ENCODE measurements around the gene SERPINI1.

The SERPINI1 gene, protein sequence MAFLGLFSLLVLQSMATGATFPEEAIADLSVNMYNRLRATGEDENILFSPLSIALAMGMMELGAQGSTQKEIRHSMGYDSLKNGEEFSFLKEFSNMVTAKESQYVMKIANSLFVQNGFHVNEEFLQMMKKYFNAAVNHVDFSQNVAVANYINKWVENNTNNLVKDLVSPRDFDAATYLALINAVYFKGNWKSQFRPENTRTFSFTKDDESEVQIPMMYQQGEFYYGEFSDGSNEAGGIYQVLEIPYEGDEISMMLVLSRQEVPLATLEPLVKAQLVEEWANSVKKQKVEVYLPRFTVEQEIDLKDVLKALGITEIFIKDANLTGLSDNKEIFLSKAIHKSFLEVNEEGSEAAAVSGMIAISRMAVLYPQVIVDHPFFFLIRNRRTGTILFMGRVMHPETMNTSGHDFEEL

DNA sequence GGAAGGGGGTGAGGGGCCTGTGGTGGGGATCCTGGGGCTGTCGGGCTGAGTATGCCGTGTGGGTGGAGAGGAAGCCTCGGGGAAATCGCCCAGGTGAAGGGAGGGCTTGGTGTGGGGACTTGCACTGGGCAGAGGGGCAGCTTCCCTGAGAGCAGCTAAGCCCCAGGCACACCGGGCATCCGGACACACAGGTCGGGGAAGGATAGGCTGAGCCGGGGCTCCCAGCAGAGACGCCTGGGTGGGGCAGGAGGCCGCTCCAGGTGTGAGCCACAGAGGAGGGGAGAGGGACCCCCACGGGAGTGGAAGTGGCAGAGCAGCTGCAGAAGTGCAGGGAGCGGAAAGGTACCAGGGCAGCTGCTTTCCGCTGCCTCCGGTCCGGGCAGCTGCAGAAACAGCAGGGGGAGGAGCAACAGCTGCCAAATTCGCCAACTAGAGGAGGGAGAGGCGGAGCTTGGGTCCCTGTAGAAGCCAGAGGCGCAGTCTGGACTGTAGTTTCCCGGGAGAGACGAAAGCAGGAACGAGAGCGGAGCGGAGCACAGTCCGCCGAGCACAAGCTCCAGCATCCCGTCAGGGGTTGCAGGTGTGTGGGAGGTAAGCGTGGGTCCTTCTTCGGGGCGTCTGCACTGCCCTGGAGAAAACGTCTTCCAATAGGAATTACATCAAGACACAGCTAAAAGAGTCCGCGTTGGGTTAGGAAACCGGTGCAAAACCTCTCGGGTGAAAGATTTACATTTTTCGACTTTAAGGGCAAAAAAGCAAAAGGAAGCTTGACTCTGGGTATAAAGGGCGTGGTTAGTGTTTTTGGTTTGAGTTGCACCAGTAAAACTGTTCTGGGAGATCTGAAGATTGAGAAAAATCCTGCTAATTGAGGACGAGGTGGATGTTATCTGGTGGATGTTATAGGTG is at the start of gene SERPINI1:
SERPINI1 (plus strand) TSS at position 489 of the 906 bp plus-strand sequence. CDS start 53,408 bp downstream, outside the sequence.
- DNase-seq (ENCODE audit: low read depth) = peak; percentile 67

DNA sequence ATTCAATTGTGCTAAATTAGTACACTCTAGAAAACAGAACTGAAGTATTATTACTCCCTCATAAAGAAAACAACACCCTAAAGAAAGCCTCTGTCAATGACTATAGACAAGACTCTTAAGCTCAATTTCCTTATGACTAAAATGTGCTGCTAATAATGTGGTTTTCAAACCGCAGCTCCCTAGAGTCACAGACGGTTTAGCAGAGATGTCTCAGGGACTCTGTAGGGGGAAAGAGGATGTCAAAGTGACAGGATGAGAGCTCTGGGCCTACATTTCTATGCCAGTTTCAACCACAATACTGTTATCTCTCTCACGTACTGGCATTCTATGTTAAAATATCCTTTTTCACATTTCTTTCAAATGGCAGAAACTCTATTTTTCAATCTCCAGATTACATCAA is 44.2 kb upstream of the SERPINI1 start:
- DNase-seq (ENCODE audit: low read depth) = peak; percentile 3

DNA sequence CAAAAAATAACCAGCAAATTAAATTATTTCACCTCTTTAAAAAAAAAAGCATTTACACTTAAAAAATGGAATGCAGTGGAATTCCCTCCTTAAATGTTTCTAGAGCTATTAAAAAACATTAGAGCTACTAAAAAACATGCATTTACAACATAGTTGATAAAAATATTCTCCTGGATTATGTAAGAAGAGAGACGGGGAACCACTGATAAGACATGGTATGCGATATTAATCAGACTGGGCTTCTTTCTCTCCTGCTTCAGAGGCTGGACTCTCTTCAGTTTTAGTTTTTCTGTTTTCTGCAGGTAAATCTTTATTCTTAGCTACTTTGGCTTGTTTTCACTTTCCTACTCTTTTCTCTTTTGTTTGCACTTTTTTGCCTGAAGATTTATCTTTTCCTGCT is 41.4 kb upstream of the SERPINI1 start:
- no peak for DNase-seq (ENCODE audit: low read depth)

DNA sequence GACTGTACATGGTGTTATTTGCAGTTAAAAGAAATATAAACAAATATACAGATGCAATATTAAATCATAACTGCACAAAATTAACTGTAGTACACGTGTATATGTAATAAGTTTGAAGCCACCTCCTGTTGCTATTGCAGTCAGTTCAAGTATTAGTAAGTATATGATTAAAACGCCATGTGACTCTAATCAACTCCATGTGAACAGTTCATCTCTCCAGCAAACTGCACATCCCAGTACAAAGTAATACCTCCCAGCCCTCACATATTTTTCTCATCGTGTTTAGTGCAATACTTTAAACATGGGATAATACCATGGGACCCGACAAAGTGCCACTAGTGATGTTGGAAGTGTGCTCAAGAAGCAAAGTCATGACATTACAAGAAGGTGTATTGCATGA is 35.5 kb upstream of the SERPINI1 start:
- no peak for DNase-seq (ENCODE audit: low read depth)

DNA sequence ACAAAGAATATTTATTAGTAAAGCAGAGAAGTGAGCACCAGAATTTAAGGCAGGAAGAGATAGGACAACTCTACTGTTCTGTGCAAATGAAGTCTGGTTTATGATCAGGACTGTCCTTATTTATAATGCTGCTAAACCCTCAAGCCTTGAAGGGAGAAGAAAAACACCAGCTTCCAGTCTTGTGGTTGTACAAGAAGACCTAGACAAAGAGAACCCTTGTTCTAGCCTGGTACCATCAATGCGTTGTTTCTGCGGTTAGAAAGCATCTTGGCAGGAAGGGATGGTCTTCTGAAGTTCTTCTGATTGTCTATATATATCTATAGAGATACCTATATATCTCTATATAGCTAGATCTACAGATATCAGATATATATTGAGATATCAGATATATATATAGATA is 34.6 kb upstream of the SERPINI1 start:
- no peak for DNase-seq (ENCODE audit: low read depth)

DNA sequence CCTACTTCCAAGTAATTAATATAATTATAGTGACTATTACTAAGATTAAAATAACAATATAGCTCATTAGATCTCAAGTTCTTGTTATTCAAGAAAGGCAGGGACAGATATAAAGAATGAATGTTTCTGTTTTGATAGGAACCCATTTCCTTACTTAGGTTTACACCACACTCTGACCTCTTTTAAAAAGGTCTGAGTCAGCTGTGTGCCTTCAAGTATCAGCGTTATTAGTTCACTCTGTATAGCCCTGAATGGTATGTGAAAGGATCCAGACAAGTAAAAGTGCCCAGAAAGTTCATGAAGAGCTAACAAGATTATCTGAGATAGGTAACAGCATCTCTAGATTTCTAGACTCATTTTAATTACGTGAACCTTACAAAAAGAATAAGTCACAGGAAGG is 29.7 kb upstream of the SERPINI1 start:
- no peak for DNase-seq (ENCODE audit: low read depth)

DNA sequence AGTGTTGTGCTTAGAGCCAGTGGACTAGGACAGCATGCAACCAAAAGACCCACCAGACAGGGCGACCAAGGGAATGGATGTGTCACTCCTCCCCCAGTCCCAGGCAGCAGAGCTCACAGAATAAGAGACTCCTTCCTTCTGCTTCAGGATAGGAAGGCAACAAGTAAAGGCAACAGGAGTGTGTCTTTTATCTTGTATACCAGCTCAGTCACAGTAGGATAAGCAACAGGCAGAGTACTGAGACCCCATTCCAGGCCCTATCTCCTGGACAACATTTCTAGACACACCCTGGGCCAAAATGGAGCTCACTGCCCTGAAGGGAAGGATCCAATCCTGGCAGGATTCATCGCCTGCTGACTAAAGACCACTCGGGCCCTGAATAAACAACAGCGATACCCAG is 25.8 kb upstream of the SERPINI1 start:
- DNase-seq (ENCODE audit: low read depth) = no peak

DNA sequence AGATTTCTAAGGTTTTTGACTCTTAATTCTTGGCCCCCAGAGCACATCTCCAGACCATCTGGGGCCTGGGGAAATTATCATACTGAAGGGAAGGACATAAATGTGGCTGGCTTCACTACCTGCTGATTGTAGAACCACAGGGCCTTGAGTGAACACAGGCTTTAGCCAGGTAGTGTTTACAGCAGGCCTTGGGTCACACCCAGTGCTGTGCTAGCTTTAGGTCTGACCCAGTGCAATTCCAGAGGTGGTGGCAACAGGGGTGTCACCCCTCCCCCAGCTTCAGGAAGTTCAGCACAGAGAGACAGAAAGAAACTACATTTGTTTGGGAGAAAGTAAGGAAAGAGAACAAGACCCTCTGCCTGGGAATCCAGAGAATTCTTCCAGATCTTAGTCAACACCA is 25.0 kb upstream of the SERPINI1 start:
- no peak for DNase-seq (ENCODE audit: low read depth)

DNA sequence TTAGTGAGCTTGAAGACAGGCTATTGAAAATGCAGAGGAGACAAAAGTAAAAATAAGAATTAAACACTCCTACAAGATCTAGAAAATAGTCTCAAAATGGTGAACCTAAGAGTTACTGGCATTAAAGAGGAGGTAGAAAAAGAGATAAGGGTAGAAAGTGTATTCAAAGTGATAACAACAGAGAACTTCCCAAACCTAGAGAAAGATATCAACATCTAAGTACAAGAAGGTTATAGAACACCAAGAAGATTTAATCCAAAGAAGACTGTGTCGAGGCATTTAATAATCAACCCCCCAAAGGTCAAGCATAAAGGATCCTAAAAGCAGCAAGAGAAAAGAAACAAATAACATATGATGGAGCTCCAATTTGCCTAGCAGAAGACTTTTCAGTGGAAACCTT is 24.1 kb upstream of the SERPINI1 start:
- DNase-seq (ENCODE audit: low read depth) = no peak

DNA sequence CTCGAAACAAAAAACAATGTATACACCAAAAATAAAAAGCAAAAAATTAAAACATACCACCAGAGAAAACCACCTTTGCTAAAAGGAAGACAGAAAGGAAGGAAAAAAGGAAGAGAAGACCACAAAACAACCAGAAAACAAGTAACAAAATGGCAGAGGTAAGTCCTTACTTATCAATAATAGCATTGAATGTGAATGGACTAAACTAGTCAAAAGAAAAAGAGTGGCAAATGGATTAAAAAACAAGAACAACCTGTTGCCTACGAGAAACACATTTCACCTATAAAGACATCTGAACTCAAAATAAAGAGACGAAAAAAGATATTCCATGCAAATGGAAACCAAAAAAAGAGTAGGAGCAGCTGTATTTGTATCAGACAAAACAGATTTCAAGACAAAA is 23.1 kb upstream of the SERPINI1 start:
- no peak for DNase-seq (ENCODE audit: low read depth)

DNA sequence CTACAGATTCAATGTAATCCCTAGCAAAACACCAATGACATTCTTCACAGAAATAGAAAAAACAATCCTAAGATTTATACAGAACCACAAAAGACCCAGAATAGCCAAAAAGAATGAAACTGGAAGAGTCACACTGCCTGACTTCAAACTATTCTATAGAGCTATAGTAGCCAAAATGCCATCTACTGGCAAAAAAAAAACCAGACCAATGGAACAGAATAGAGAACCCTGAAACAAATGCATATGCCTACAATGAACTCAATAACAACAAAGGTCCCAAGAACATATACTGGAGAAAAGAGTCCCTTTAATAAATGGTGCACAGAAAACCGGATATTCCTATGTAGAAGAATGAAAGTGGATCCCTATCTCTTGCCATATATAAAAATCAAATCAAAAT is 20.6 kb upstream of the SERPINI1 start:
- no peak for DNase-seq (ENCODE audit: low read depth)

DNA sequence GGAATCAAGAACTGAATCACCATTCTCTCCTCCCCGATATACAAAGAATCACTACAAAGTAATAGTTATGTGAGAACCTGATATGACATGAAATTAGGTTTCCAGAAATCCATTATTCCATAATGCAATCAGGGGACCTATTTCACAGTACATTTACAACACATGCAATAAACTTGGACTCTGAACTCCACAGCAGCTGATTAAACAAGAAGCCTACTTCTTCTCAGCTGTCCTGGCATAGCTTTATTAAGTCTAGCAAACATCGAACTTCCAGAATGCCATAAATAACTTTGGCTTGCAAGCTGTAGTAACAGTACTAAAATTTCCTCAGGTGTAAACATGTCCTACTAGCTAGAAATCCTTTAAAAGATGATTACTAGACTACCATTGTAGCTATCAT is 18.6 kb upstream of the SERPINI1 start:
- no peak for DNase-seq (ENCODE audit: low read depth)

DNA sequence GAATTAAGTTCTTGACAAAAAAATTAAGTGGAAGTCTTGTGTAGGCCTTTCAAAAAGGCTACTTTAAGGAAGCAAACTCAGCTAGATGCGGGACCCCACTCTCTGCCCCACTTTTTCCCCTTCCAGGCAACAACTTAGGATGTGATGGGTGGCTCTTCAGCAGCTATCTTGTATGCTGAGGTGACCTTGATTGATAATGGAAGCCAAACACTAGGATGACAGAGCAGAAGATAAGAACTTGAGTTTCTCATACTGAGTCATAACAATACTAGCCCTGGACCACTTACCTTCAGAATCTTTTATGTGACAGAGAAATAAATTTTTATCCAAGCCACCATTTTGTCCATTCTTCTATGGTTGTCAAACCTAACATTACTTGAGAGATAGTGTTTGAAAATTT is 16.9 kb upstream of the SERPINI1 start:
- no peak for DNase-seq (ENCODE audit: low read depth)

DNA sequence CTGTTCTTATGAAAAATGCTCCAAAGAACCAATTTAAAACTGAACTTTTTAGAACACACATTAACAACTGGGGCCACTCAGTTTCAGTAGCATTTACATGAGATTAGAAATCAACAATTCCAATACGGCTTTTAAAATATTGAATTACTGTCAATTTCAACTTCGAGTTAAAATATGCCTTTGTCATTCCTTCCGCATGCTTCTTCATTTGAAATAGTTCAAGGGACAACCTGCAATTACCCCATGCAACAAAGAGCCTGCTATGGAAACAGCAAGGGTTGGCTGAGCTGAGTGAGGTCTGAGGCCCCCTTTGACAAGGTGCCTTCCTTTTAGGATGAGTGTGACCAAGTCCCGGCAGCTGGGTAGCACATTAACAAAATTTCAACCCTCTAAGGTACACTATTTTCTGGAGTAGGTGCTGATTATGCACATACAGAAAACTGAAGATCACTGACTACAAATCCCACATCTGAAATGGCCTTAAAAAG is 12.5 kb upstream of the SERPINI1 start:
- DNase-seq (ENCODE audit: low read depth) = no peak

DNA sequence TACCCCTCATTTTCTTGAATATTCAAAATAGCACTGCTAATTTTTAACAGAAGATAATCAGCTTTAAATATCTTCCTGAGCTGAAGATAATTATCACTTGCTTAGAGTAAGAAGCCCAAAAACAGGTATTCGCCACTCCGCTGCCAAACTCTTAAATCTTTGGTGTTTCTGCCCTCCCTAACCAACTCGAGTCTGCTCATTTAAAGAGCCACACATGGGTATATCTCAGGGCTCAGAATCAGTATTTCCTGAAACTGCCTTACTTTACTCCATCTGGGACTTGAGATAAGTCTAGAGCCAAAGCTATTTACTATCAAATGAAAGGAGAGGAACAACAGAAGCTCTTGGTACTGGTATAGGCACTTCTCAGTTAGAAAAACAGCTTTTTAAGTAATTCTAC is 11.6 kb upstream of the SERPINI1 start:
- DNase-seq (ENCODE audit: low read depth) = no peak

DNA sequence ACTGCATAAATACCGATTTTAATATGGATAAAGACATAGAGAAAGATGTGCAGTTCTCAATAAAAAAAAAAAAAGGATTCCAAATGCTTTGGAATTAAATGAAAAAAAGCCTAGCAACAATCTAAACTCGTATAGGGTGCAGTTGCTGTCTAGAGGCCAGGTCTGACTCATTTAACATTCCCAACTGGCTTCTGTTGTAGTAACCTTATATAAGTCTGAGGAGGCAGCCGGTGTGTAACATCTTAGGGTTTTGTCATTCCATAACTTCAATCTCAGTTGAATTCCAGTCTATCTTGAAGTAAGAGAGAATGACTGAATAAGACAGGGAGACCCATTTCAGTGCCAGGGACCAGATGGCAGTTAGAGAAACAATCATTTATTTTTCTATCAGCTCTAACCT is 7.3 kb upstream of the SERPINI1 start:
- DNase-seq (ENCODE audit: low read depth) = no peak

DNA sequence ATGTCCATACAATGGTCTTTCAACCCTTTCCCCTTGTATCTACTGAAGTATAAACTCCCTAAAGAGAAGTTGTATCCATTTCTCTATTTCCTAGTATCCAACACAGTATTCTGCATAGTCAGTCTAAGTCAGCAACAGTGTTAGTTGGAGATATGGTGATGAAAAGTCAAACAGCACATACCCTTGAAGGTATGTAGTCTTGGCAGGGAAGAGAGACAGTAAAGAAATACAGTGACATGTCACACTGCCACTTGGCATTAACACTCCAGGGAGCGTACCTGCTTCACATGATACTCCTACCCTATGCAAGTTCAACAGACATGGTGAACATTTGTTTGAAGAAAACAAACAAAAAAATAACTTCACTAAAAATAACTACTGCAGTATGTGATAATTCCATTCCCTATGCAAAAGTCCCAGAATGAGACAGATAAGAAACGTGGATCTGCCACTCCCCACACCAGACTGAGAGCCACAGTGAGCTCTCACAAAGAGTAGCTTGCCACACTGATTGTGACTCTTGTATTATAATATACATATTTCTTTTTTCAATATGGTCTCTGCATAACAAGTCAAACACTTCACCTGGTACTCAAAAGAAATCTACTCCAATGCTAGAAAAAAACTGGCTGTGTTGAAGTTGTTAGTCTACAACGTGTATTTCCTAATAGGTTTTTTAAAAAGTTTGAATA is 6.7 kb upstream of the SERPINI1 start:
- DNase-seq (ENCODE audit: low read depth) = no peak

DNA sequence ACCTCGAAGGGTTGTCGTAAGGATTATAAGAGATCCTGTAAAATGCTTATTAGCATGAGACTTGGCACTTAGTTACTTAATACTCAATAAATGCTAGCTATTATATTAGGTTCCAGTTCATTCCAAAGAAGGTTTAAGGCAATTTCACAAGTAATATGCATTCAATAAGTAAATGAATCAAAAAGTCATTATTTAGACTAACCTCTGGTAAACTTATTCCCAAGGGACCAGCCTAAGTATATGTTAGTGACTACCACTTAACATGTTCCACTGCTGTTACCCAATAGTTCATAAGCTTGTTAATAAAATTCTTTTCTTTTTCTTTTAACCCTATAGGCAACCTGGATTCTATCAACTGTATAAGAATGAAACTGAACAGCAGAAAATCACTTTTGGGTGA is 5.9 kb upstream of the SERPINI1 start:
- DNase-seq (ENCODE audit: low read depth) = no peak

DNA sequence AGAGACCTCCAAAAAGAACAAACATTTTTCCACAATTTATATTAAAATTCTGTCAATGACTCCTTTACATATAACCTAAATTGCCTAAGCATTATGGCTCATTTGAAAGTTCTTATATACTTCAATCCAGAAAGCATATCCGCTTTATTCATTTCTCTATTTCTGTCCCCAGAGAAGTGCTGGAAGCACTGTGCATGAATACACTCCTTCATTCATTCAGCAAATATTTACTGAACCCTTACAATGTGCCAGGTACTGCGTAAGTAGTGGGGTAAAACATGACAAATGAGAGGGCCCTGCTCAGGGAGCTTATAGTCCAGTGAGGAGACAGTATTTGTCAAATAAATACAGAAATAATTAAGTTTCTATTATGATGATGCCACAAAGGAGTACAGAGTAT is 4.1 kb upstream of the SERPINI1 start:
- DNase-seq (ENCODE audit: low read depth) = no peak

DNA sequence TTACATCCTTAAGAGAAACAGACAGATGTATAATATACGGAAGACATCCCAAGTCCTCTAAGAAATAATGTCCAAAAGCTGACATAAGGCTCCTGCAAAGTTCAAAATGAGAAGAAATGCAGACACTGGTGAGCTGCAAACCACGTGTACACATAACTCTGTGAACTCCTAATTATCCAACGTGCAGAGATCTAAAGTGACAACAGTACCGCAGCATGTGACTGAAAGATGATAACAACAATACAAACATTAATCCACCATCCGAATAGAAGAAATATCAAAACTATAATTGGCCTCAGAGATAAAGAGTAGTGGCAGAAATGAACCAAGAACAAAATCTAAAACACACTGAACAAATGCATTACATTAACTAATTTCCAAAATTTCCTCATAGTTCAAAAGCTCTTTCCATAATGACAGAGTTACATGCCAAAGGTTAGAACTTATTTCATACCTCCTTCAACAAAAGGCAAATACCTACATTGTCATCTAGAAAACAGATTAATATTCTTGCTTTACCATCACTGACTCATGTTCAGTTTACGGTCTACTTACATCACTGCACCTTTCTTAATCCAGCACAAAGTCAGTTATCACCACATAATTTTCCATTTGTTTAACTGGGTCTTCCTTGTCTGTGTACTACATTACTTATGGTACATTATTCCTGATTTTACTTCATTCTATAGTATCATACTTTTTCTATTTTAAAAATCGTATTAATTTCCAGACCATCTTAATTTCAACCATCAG is 3.0 kb upstream of the SERPINI1 start:
- no peak for DNase-seq (ENCODE audit: low read depth)

DNA sequence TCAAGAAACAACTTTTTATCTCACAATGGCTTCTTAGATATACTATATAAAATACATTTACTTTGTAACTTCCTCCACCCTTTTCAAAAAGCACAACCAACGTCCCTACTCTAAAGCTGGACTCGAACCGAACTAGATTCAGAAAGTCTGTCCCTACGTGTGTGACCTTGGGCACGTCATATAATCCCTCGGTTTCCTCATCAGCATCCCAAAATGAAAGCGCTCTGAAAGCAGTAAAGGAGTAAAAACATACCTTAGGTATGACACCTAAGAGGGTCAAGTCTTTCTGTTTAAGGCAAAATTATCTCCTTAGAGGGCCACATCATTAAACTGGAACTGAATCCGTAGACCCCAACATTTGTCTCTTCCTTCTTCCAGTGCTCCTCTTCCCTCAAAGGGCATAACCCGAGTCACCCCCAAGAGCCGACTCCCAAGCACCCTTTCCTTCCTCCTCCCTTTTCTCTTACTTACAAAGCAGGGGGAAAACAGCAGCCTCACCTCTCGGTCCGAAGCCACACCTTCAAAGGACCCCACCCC is 1.5 kb upstream of the SERPINI1 start:
- DNase-seq (ENCODE audit: low read depth) = no peak
